22Rv1 (cell line): ENCODE results near the gene AUTS2.

Source experiments
- ZFX ChIP-seq: fragments of 450-650 bp; IDR thresholded peaks from 2 replicates; pipeline ENCODE4 v1.6.1; 2017; ENCODE audit warnings: antibody characterized with exemption, borderline replicate concordance
- TF ChIP-seq, protein P1 (sequence below): fragments of 450-650 bp; IDR thresholded peaks from 2 replicates; pipeline ENCODE4 v1.5.1; 2017; ENCODE audit warnings: mild to moderate bottlenecking

DNA sequence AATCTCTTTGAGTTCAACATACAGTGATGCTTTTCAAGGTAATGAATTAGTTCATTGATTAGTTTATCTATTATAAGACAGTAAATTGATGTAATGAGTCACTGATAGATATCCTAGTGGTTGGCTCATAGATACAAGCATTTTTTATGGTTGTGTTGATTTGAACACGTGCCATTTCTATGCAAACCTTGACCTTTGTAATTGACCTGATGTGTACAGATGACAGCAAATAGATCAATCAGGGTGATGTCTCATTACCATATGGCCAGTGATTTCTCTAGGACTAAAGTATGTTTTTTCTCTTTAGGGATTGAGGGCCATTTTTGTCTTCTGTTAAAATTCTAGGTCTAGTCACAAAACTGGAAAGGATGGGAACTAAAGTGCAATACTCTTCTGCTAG lies 773.4 kb downstream of the AUTS2 start:
- TF ChIP-seq, protein P1, sequence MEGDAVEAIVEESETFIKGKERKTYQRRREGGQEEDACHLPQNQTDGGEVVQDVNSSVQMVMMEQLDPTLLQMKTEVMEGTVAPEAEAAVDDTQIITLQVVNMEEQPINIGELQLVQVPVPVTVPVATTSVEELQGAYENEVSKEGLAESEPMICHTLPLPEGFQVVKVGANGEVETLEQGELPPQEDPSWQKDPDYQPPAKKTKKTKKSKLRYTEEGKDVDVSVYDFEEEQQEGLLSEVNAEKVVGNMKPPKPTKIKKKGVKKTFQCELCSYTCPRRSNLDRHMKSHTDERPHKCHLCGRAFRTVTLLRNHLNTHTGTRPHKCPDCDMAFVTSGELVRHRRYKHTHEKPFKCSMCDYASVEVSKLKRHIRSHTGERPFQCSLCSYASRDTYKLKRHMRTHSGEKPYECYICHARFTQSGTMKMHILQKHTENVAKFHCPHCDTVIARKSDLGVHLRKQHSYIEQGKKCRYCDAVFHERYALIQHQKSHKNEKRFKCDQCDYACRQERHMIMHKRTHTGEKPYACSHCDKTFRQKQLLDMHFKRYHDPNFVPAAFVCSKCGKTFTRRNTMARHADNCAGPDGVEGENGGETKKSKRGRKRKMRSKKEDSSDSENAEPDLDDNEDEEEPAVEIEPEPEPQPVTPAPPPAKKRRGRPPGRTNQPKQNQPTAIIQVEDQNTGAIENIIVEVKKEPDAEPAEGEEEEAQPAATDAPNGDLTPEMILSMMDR: no peak
- TF ChIP-seq ZFX: no peak
